ENCODE data around the gene TMCC2.

TMCC2 gene

GRCh38 chr1:205240569-205240968 lies 12.8 kb downstream of the TMCC2 start:
- no peak for DNase-seq (ENCODE audit: low read depth in 2 of 2)

GRCh38 chr1:205241366-205242030 lies 13.8 kb downstream of the TMCC2 start:
- DNase-seq (ENCODE audit: low read depth in 2 of 2) = no peak

GRCh38 chr1:205243350-205244191 lies 15.8 kb downstream of the TMCC2 start:
- DNase-seq (ENCODE audit: low read depth in 2 of 2) = no peak

- no peak for DNase-seq (ENCODE audit: low read depth in 2 of 2)
These were observed 16.6 kb downstream of the TMCC2 start for GRCh38 chr1:205244384-205244783.

- no peak for DNase-seq (ENCODE audit: low read depth in 2 of 2)
These were observed 17.4 kb downstream of the TMCC2 start for GRCh38 chr1:205245096-205245495.

GRCh38 chr1:205246351-205247119 lies 18.8 kb downstream of the TMCC2 start:
- DNase-seq (ENCODE audit: low read depth in 2 of 2) = no peak

- no peak for DNase-seq (ENCODE audit: low read depth in 2 of 2)
These were observed 19.6 kb downstream of the TMCC2 start for GRCh38 chr1:205247130-205247921.

- DNase-seq (ENCODE audit: low read depth in 2 of 2) = no peak
These were observed 21.3 kb downstream of the TMCC2 start for GRCh38 chr1:205248793-205249601.

GRCh38 chr1:205249651-205250050 lies 21.9 kb downstream of the TMCC2 start:
- no peak for DNase-seq (ENCODE audit: low read depth in 2 of 2)

- DNase-seq (ENCODE audit: low read depth in 2 of 2) = no peak
These were observed 23.0 kb downstream of the TMCC2 start for GRCh38 chr1:205250699-205251098.

- no peak for DNase-seq (ENCODE audit: low read depth in 2 of 2)
These were observed 23.8 kb downstream of the TMCC2 start for GRCh38 chr1:205251576-205251975.

GRCh38 chr1:205255941-205256780 lies 28.4 kb downstream of the TMCC2 start:
- peak; percentile 74 to 82 for DNase-seq (ENCODE audit: low read depth in 2 of 2)

GRCh38 chr1:205256951-205257625 lies 29.3 kb downstream of the TMCC2 start:
- DNase-seq (ENCODE audit: low read depth in 2 of 2) = no peak

- no peak for DNase-seq (ENCODE audit: low read depth in 2 of 2)
These were observed 30.0 kb downstream of the TMCC2 start for GRCh38 chr1:205257735-205258134.

GRCh38 chr1:205258261-205258691 lies 30.5 kb downstream of the TMCC2 start:
- DNase-seq (ENCODE audit: low read depth in 2 of 2) = no peak

GRCh38 chr1:205258719-205259118 lies 31.0 kb downstream of the TMCC2 start:
- no peak for DNase-seq (ENCODE audit: low read depth in 2 of 2)

GRCh38 chr1:205259324-205259832 lies 31.6 kb downstream of the TMCC2 start:
- DNase-seq (ENCODE audit: low read depth in 2 of 2) = no peak

- no peak for DNase-seq (ENCODE audit: low read depth in 2 of 2)
These were observed 32.3 kb downstream of the TMCC2 start for GRCh38 chr1:205259998-205260397.

Measured in stimulated activated CD8-positive, alpha-beta memory T cell treated with anti-CD3 and anti-CD28 coated beads, Interleukin-2, amount 100 ng/mL, for 48 hours (primary cell).